ENCODE measurements around the gene HYPK.
"Not testable (repeated sequence)": the region's sequence is repeated elsewhere in the genome, so short reads cannot be mapped to it uniquely, and the experiment has no call there.

GRCh38 chr15:43825305-43825704, 24.9 kb downstream of the HYPK start:
- not testable (repeated sequence) for TF ChIP-seq CTCF, POLR2A (IDR thresholded peaks at IDR 0.05)

All from Peyer's patch (tissue), 4 donors.